HUES64 (cell line): ENCODE measurements around the gene IL22.

Experiments used
- H3K27ac ChIP-seq: 2 replicates; pipeline ENCODE4 v1.7.0; 2013; ENCODE audit warnings: low read depth, low read length, inconsistent platforms
- H3K27me3 ChIP-seq: 2 replicates; pipeline ENCODE4 v1.6.1; 2013; ENCODE audit warnings: mild to moderate bottlenecking, low read length; ENCODE audit not compliant: insufficient read depth
- H3K36me3 ChIP-seq: 2 replicates; pipeline ENCODE4 v1.6.1; 2013; ENCODE audit warnings: mild to moderate bottlenecking, low read length; ENCODE audit not compliant: insufficient read depth
- H3K4me1 ChIP-seq: 2 replicates; pipeline ENCODE4 v1.6.1; 2013; ENCODE audit warnings: mild to moderate bottlenecking, low read length, moderate library complexity; ENCODE audit not compliant: insufficient read depth
- H3K4me3 ChIP-seq: 2 replicates; pipeline ENCODE4 v1.5.1; 2013; ENCODE audit warnings: mild to moderate bottlenecking, low read length, moderate library complexity
- H3K9ac ChIP-seq: 2 replicates; pipeline ENCODE4 v1.6.1; 2013; ENCODE audit warnings: mild to moderate bottlenecking, low read depth, low read length
- H3K9me3 ChIP-seq: 2 replicates; pipeline ENCODE4 v1.6.1; 2013; ENCODE audit warnings: low read depth, low read length; ENCODE audit not compliant: insufficient read depth
- WGBS: fragments of 150-250, 120-280 bp; methylation state at CpG from one replicate; pipeline ENCODE4 v1.1.7; 2013; ENCODE audit warnings: missing lambda C conversion rate; 5-methylcytosine and 5-hydroxymethylcytosine counted together

The IL22 gene

GRCh38 chr12:68264158-68264855, 10.9 kb upstream of the IL22 start:
- no peak overlapping the region for H3K9ac ChIP-seq
- no peaks in the 10 kb centered on the region for H3K9me3 ChIP-seq
- no peaks in the 10 kb centered on the region for H3K36me3 ChIP-seq
- peaks cover 4% of the 10 kb centered on the region; the same call in 1 of the 2 replicates for H3K4me1 ChIP-seq
- no peak overlapping the region for H3K27ac ChIP-seq
- H3K27me3 ChIP-seq, result no peaks in the 10 kb centered on the region
- no peak overlapping the region for H3K4me3 ChIP-seq
- 96% methylated on average over 7 of the region's 7 CpGs for WGBS

GRCh38 chr12:68263366-68263765, 10.0 kb upstream of the IL22 start:
- no peaks in the 10 kb centered on the region for H3K9me3 ChIP-seq
- H3K9ac ChIP-seq, result no peak overlapping the region
- no peak overlapping the region for H3K27ac ChIP-seq
- no peaks in the 10 kb centered on the region for H3K36me3 ChIP-seq
- WGBS, result 94% methylated on average over 1 of the region's 1 CpG
- H3K4me1 ChIP-seq, result peaks cover 6% of the 10 kb centered on the region; the same call in 1 of the 2 replicates
- no peaks in the 10 kb centered on the region for H3K27me3 ChIP-seq
- no peak overlapping the region for H3K4me3 ChIP-seq

DNA sequence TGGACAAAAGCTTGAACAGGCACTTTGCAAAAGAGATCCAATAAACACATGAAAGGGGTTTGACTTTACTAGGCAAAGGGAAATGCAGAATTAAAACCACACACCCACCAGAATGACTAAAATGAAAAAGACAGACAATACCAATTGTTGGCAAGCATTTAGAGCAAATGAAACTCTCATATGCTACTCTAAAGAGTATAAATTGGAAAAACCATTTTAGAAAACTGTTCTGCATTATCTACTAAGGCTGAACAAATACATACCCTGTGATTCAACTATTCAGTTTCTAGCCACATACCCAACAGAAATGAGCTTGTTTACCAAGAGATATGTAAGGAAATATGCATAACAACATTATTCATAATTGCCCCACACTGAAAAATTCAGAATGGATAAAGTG, 8.5 kb upstream of the IL22 start:
- no peaks in the 10 kb centered on the region for H3K27me3 ChIP-seq
- no peak overlapping the region for H3K27ac ChIP-seq
- peaks cover 6% of the 10 kb centered on the region; the same call in 1 of the 2 replicates for H3K4me1 ChIP-seq
- no peaks in the 10 kb centered on the region for H3K36me3 ChIP-seq
- no peaks in the 10 kb centered on the region for H3K9me3 ChIP-seq
- no peak overlapping the region for H3K4me3 ChIP-seq
- no peak overlapping the region for H3K9ac ChIP-seq

- peaks cover 6% of the 10 kb centered on the region; the same call in 1 of the 2 replicates for H3K4me1 ChIP-seq
- no peaks in the 10 kb centered on the region for H3K27me3 ChIP-seq
- no peak overlapping the region for H3K4me3 ChIP-seq
- H3K9ac ChIP-seq, result no peak overlapping the region
- H3K9me3 ChIP-seq, result no peaks in the 10 kb centered on the region
- no peak overlapping the region for H3K27ac ChIP-seq
- H3K36me3 ChIP-seq, result no peaks in the 10 kb centered on the region
- 99% methylated on average over 3 of the region's 3 CpGs for WGBS
These were observed 6.7 kb upstream of the IL22 start for GRCh38 chr12:68260153-68260552.

GRCh38 chr12:68259318-68259940, 6.0 kb upstream of the IL22 start:
- Histone ChIP-seq H3K4me1 (peaks cover 6% of the 10 kb centered on the region; the same call in 1 of the 2 replicates), H3K9me3 (no peaks in the 10 kb centered on the region), H3K27me3 (no peaks in the 10 kb centered on the region), H3K27ac (no peak overlapping the region), H3K4me3 (no peak overlapping the region), H3K36me3 (no peaks in the 10 kb centered on the region), H3K9ac (no peak overlapping the region)
- WGBS, result 75% methylated on average over 2 of the region's 3 CpGs

DNA sequence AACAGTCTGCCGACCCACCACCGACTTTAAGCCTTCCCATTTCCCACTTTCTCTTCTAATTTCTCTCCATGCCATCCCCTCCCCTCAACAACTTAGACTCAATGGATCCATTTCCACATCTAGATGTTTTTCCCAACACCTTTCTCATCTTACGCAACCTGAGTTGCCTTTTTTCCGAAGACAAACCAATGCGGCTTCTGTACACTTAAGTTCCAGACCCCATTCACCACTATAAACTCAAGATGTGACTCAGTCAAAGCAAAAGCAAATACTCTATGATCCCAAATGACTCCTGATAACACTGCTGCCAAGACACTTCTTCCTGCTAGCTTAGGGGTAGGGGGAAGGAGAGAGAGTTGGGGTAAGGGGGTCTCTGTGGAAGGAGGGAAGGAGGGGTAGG, 1.3 kb downstream of the IL22 start:
- Histone ChIP-seq H3K9me3 (peaks cover 6% of the 10 kb centered on the region; the same call in 1 of the 2 replicates), H3K4me3 (no peak overlapping the region), H3K27me3 (peaks cover 4% of the 10 kb centered on the region; the same call in 1 of the 2 replicates), H3K27ac (no peak overlapping the region), H3K4me1 (no peaks in the 10 kb centered on the region), H3K36me3 (no peaks in the 10 kb centered on the region), H3K9ac (no peak overlapping the region)
- 95% methylated on average over 5 of the region's 5 CpGs for WGBS

- Histone ChIP-seq H3K9ac (no peak overlapping the region), H3K27ac (no peak overlapping the region), H3K27me3 (peaks cover 4% of the 10 kb centered on the region; the same call in 1 of the 2 replicates), H3K9me3 (peaks cover 6% of the 10 kb centered on the region; the same call in 1 of the 2 replicates), H3K36me3 (no peaks in the 10 kb centered on the region), H3K4me1 (peaks cover under 1% of the 10 kb centered on the region; the same call in 1 of the 2 replicates), H3K4me3 (no peak overlapping the region)
- WGBS, result 76% methylated on average over 3 of the region's 3 CpGs
These were observed 3.0 kb downstream of the IL22 start for GRCh38 chr12:68250454-68250853.

- Histone ChIP-seq H3K27ac (no peak overlapping the region), H3K4me1 (peaks cover 7% of the 10 kb centered on the region; the same call in 1 of the 2 replicates), H3K27me3 (peaks cover 4% of the 10 kb centered on the region; the same call in 1 of the 2 replicates), H3K9ac (no peak overlapping the region), H3K4me3 (no peak overlapping the region), H3K36me3 (no peaks in the 10 kb centered on the region), H3K9me3 (peaks cover 6% of the 10 kb centered on the region; the same call in 1 of the 2 replicates)
These were observed 5.6 kb downstream of the IL22 start for GRCh38 chr12:68247785-68248184.

DNA sequence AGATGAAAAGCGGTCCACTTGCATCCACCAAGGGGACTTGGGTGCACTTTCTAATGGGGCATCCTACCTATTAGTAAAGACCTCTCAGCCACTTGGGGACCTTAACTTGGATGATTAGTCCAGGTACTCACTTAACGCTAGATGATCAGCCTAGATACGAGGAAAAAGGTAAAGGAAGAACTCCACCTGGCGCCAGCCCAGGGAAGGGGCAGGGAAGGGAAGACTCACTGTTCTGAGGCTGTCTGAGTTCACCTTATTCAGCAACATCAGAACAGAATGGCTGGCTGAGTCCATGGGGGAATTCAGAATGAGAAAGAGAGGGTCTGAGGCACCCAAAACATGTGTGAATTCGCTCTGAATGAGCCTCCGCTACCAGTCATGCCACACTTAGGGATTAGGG, 7.1 kb downstream of the IL22 start:
- WGBS, result 96% methylated on average over 6 of the region's 6 CpGs
- Histone ChIP-seq H3K4me1 (peaks cover 7% of the 10 kb centered on the region; the same call in 1 of the 2 replicates), H3K27ac (no peak overlapping the region), H3K36me3 (no peaks in the 10 kb centered on the region), H3K9me3 (peaks cover 6% of the 10 kb centered on the region; the same call in 1 of the 2 replicates), H3K27me3 (peaks cover under 1% of the 10 kb centered on the region; the same call in 1 of the 2 replicates), H3K9ac (no peak overlapping the region), H3K4me3 (no peak overlapping the region)

DNA sequence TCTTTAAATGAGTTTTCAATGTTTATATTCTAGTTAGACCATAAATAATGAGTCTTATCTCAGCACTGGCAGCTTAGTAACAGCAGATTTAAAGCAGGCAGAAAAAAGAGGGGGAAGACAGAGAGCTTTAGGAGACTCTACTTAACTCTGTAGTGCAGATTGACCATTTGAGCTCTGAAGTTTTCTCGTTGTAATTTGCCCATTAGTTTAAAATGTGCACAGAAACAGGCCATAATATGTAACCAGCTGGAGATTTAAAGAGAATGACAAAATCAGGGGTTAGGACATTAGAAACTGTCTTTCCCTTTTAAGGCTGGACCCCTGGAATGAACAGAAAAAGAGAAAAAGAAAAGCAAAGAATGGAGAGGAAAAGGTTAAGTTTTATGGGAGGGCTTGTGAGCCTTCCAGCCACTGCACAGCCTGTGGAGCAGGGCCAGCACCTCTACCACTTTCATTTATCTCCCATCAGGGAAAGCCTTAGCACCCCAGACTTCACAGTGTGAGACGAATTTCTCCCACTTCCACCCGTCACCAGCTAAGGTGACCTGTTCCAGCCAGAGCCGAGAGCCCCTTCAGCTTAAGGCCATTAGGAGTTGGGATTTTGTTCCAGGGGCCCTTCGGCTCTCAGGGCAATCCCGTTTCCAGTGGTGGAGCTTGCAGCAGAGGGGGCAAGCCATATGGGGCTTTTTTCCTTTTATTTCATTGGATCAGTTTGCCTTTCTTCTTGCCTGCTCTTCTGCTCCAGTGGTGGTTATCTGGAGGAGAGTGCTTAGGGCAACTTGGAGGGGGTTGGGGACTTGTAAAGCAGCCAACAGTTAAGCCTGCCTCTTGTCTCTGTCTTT, 8.0 kb downstream of the IL22 start:
- Histone ChIP-seq H3K27me3 (no peaks in the 10 kb centered on the region), H3K4me1 (peaks cover 7% of the 10 kb centered on the region; the same call in 1 of the 2 replicates), H3K9ac (no peak overlapping the region), H3K27ac (no peak overlapping the region), H3K9me3 (peaks cover 6% of the 10 kb centered on the region; the same call in 1 of the 2 replicates), H3K36me3 (no peaks in the 10 kb centered on the region), H3K4me3 (no peak overlapping the region)
- WGBS, result 84% methylated on average over 6 of the region's 6 CpGs

- peaks cover 7% of the 10 kb centered on the region; the same call in 1 of the 2 replicates for H3K4me1 ChIP-seq
- H3K9me3 ChIP-seq, result peaks cover 6% of the 10 kb centered on the region; the same call in 1 of the 2 replicates
- no peaks in the 10 kb centered on the region for H3K36me3 ChIP-seq
- no peaks in the 10 kb centered on the region for H3K27me3 ChIP-seq
- H3K27ac ChIP-seq, result no peak overlapping the region
- H3K4me3 ChIP-seq, result no peak overlapping the region
- no peak overlapping the region for H3K9ac ChIP-seq
These were observed 10.6 kb downstream of the IL22 start for GRCh38 chr12:68242777-68243176.
